ENCODE data around the gene NCKIPSD.

Gene NCKIPSD

GRCh38 chr3:48678056-48678455, 7.7 kb downstream of the NCKIPSD start:
- no peak for DNase-seq

GRCh38 chr3:48674505-48674904, 11.2 kb downstream of the NCKIPSD start:
- no peak for DNase-seq

- no peak for DNase-seq
These were observed 13.2 kb downstream of the NCKIPSD start for GRCh38 chr3:48672522-48672921.

GRCh38 chr3:48664929-48665328, 20.8 kb downstream of the NCKIPSD start:
- DNase-seq: no peak

- DNase-seq: no peak
These were observed 21.4 kb downstream of the NCKIPSD start for GRCh38 chr3:48664313-48664644.

GRCh38 chr3:48663489-48664312, 22.0 kb downstream of the NCKIPSD start:
- DNase-seq: peak; percentile 76

- peak; percentile 33 for DNase-seq
These were observed 22.8 kb downstream of the NCKIPSD start, which contains the start of gene CELSR3 for GRCh38 chr3:48662753-48663488. TSS of gene CELSR3 (minus strand) at chr3:48662886. CDS start at chr3:48662634, 252 bp downstream.

GRCh38 chr3:48662145-48662752, 23.5 kb downstream of the NCKIPSD start:
- DNase-seq: no peak

- peak; percentile 71 for DNase-seq
These were observed 24.1 kb downstream of the NCKIPSD start for GRCh38 chr3:48661501-48662144.

- no peak for DNase-seq
These were observed 24.8 kb downstream of the NCKIPSD start for GRCh38 chr3:48660800-48661400.

GRCh38 chr3:48656841-48657281, 28.9 kb downstream of the NCKIPSD start:
- DNase-seq: no peak

- peak; percentile 76 for DNase-seq
These were observed 29.5 kb downstream of the NCKIPSD start for GRCh38 chr3:48656061-48656840.

GRCh38 chr3:48655606-48656005, 30.1 kb downstream of the NCKIPSD start:
- peak; percentile 38 for DNase-seq

- DNase-seq: no peak
These were observed 30.7 kb downstream of the NCKIPSD start for GRCh38 chr3:48655063-48655462.

GRCh38 chr3:48652923-48653715, 32.6 kb downstream of the NCKIPSD start:
- DNase-seq: no peak

- no peak for DNase-seq
These were observed 33.9 kb downstream of the NCKIPSD start for GRCh38 chr3:48651771-48652170.

GRCh38 chr3:48650723-48651122, 35.0 kb downstream of the NCKIPSD start:
- DNase-seq: no peak

- no peak for DNase-seq
These were observed 37.4 kb downstream of the NCKIPSD start for GRCh38 chr3:48648188-48648850.

GRCh38 chr3:48647714-48648113, 38.0 kb downstream of the NCKIPSD start:
- DNase-seq: no peak
